ENCODE measurements around the gene SLC35F4. TPM values are rescaled to one million over a fixed set of nuclear protein-coding genes. Genes with fewer than 3 reads are reported as not detected.

The SLC35F4 gene
- total RNA-seq (2013; cell fraction: nucleolus; rRNA removed) = not detected in 2 replicates
- not detected in 2 replicates for total RNA-seq (2014; rRNA removed)
- not detected in 2 replicates for total RNA-seq (2014; rRNA removed; fragmentation: Illumina TruSeq; extraction: Trizol)
- total RNA-seq (2021) = not detected in 2 replicates
- polyA plus RNA-seq (2011; ENCODE audit: low read depth) = not detected
- polyA plus RNA-seq (2011; rRNA removed) = 0.30 and 0.79 TPM in 2 replicates
- 0.12 and 0.15 TPM in 2 replicates for polyA plus RNA-seq (2011; cell fraction: cytosol; rRNA removed)
- 0.51 and 0.57 TPM in 2 replicates for polyA plus RNA-seq (2011; cell fraction: nucleus; rRNA removed)
- polyA plus RNA-seq (2012) = not detected in 2 replicates
- not detected in 2 replicates for polyA plus RNA-seq (2014; fragmentation: Illumina TruSeq; extraction: Trizol)
- under 1 TPM in 1 of 2 experiments, not detected in 1; 0.06 TPM for polyA plus RNA-seq (2014; fragmentation: Nextera tagmentation; extraction: Ambion mirVana)
- polyA plus RNA-seq (2014; rRNA removed) = 0.04 TPM in 1 of 2 replicates, not detected in the other
- not detected for polyA plus RNA-seq (2016; fragmentation: Nextera tagmentation; extraction: Ambion mirVana)
- polyA minus RNA-seq (2011; rRNA and poly(A)+ RNA removed) = 0.72 TPM in 1 of 2 replicates, not detected in the other
- not detected in 2 replicates for polyA minus RNA-seq (2011; cell fraction: cytosol; rRNA and poly(A)+ RNA removed)
- polyA minus RNA-seq (2011; cell fraction: nucleus; rRNA and poly(A)+ RNA removed) = 0.48 and 0.97 TPM in 2 replicates
- percentile 6 among the genes with signal in this experiment for Bru-seq, nascent RNA
- percentile 5 among the genes with signal in this experiment for BruChase-seq, experiment 1, labeled RNA remaining after a 6-hour chase
- percentile 7 among the genes with signal in this experiment for BruChase-seq, experiment 2, labeled RNA remaining after a 2-hour chase
- long read RNA-seq, experiment 1, partial matches to known transcripts = 0 of 4 reads
- long read RNA-seq, experiment 1, other reads (novel, unspliced or antisense) = 4 of 4 reads
- long read RNA-seq, experiment 2, partial matches to known transcripts = 2 of 10 reads
- long read RNA-seq, experiment 2, other reads (novel, unspliced or antisense) = 8 of 10 reads

- TF ChIP-seq POLR2A (IDR thresholded peaks at IDR 0.05; ENCODE audit: low read depth, low read length) = no peak
- TF ChIP-seq, protein P1, sequence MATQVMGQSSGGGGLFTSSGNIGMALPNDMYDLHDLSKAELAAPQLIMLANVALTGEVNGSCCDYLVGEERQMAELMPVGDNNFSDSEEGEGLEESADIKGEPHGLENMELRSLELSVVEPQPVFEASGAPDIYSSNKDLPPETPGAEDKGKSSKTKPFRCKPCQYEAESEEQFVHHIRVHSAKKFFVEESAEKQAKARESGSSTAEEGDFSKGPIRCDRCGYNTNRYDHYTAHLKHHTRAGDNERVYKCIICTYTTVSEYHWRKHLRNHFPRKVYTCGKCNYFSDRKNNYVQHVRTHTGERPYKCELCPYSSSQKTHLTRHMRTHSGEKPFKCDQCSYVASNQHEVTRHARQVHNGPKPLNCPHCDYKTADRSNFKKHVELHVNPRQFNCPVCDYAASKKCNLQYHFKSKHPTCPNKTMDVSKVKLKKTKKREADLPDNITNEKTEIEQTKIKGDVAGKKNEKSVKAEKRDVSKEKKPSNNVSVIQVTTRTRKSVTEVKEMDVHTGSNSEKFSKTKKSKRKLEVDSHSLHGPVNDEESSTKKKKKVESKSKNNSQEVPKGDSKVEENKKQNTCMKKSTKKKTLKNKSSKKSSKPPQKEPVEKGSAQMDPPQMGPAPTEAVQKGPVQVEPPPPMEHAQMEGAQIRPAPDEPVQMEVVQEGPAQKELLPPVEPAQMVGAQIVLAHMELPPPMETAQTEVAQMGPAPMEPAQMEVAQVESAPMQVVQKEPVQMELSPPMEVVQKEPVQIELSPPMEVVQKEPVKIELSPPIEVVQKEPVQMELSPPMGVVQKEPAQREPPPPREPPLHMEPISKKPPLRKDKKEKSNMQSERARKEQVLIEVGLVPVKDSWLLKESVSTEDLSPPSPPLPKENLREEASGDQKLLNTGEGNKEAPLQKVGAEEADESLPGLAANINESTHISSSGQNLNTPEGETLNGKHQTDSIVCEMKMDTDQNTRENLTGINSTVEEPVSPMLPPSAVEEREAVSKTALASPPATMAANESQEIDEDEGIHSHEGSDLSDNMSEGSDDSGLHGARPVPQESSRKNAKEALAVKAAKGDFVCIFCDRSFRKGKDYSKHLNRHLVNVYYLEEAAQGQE (IDR thresholded peaks at IDR 0.05; ENCODE audit: low read depth, low read length) = peak; percentile 70
- SMC1A ChIA-PET (ENCODE audit: uncharacterized antibody, unreplicated experiment) = no interaction called here
- no peak within 1 kb of the TSS for H3K27ac ChIP-seq (ENCODE audit: control insufficient read depth, insufficient read depth)
These were observed at the start of gene SLC35F4 for GRCh38 chr14:57865403-57866198. TSS of gene SLC35F4 (minus strand) at chr14:57866092.

More at GRCh38 chr14:57865403-57866198, at the start of gene SLC35F4:
- Histone ChIP-seq H3K9ac (ENCODE audit: control insufficient read depth, insufficient read depth, low read length) (no peak within 1 kb of the TSS), H3K27me3 (replicated peaks in 1 of 2; ENCODE audit: control insufficient read depth in 2 of 2, insufficient read depth in 2 of 2, low read length in 1 of 2) (no peaks in the 10 kb centered on the region; a peak in 1 of 4 replicates), H3K4me3 (no peak within 1 kb of the TSS), H4K20me1 (ENCODE audit: control insufficient read depth, insufficient read depth) (no peaks in the 10 kb centered on the region), H3K4me1 (ENCODE audit: control insufficient read depth, insufficient read depth, low read length) (no peaks in the 10 kb centered on the region), H3K9me3 (replicated peaks; ENCODE audit: control insufficient read depth, insufficient read depth, low read length) (no peaks in the 10 kb centered on the region), H3K79me2 (ENCODE audit: control insufficient read depth, insufficient read depth, low read length) (no peaks in the 10 kb centered on the region), H3K36me3 (ENCODE audit: control insufficient read depth in 2 of 2, insufficient read depth in 2 of 2, low read length in 1 of 2) (no peaks in the 10 kb centered on the region), H2AFZ (ENCODE audit: control insufficient read depth, low read depth, low read length) (no peak within 1 kb of the TSS), H3K4me2 (ENCODE audit: control insufficient read depth, insufficient read depth) (no peak within 1 kb of the TSS)
- in situ Hi-C loops (cut with MboI) (no loop called here), intact Hi-C loops (cut with micrococcal nuclease; ENCODE audit: unreplicated experiment) (no loop called here)
- CTCF ChIA-PET = no interaction called here
- FAIRE-seq = no peak
- 67% methylated on average over 52 of the region's 91 CpGs for WGBS (ENCODE audit: insufficient coverage, insufficient replicate concordance, low lambda C conversion rate, missing lambda C conversion rate)
- BruUV-seq (replicated peaks) = no TSS peak
- RAD21 ChIA-PET (ENCODE audit: unreplicated experiment) = no interaction called here
- no peak for DNase-seq (ENCODE audit: low read depth, low spot score)
- ATAC-seq = no peak
- POLR2A ChIA-PET = no interaction called here
